Uterus (tissue), 2 donors: ENCODE data around the gene VASP.

Experiments
- CTCF ChIP-seq, 4 experiments: fragments of 200-600 bp in 2 of 4; fragments of 450-650 bp in 2 of 4; sonication (generic) in 2 of 4; IDR thresholded peaks; one replicate each; pipeline ENCODE4 v1.5.1; 2016 to 2019; ENCODE audit warnings: antibody characterized with exemption in 4 of 4, mild to moderate bottlenecking in 2 of 4, moderate library complexity in 1 of 4
- POLR2A ChIP-seq, 2 donors: fragments of 450-650 bp; IDR thresholded peaks; one replicate each; pipeline ENCODE4 v1.6.1; 2016; ENCODE audit warnings: antibody characterized with exemption in 2 of 2, mild to moderate bottlenecking in 1 of 2, moderate library complexity in 1 of 2

GRCh38 chr19:45499196-45500180, 7.8 kb upstream of the VASP start:
- no peak for TF ChIP-seq POLR2A (IDR thresholded peaks at IDR 0.05)
- no peak for TF ChIP-seq CTCF (IDR thresholded peaks at IDR 0.05)
